K562 (cell line): Measurements from ENCODE around the gene ANKLE1.

Source experiments
- ATF2 ChIP-seq: sonication (generic); formaldehyde crosslinking; IDR thresholded peaks from 2 replicates; pipeline ENCODE4 v1.8.1; 2022; ENCODE audit warnings: missing genetic modification reagents
- BRCA1 ChIP-seq, 2 experiments: fragments of 450-650 bp in 1 of 2; sonication (generic) in 1 of 2; formaldehyde crosslinking in 1 of 2; IDR thresholded peaks; 2 replicates each; pipeline versions ENCODE4 v1.5.0 to v1.6.1; 2017 to 2020; ENCODE audit warnings: mild to moderate bottlenecking in 1 of 2, missing genetic modification reagents in 1 of 2
- FOSL1 ChIP-seq: fragments of 200-800 bp; sonication (Bioruptor generic); conservative IDR thresholded peaks from 2 replicates; pipeline ENCODE4 v1.6.1; 2016; ENCODE audit warnings: missing genetic modification characterization, missing compliant biosample characterization
- FOXM1 ChIP-seq, 2 experiments: fragments of 450-650 bp in 1 of 2; sonication (generic) in 1 of 2; formaldehyde crosslinking in 1 of 2; IDR thresholded peaks; 2 replicates each; pipeline versions ENCODE4 v1.6.1 to v1.9.0; 2017 to 2022; ENCODE audit warnings: low read depth in 2 of 2, mild to moderate bottlenecking in 2 of 2, missing genetic modification reagents in 1 of 2, moderate library complexity in 1 of 2
- HDGF ChIP-seq: fragments of 450-650 bp; IDR thresholded peaks from 2 replicates; pipeline ENCODE4 v1.6.1; 2016
- NFRKB ChIP-seq: fragments of 450-650 bp; IDR thresholded peaks from 2 replicates; pipeline ENCODE4 v1.6.1; 2016; ENCODE audit warnings: low read depth
- SREBF1 ChIP-seq: fragments of 150-350 bp; IDR thresholded peaks from 2 replicates; pipeline ENCODE4 v1.6.1; 2014; ENCODE audit warnings: antibody characterized with exemption, low read depth, low read length, borderline replicate concordance
- TCF7L2 ChIP-seq: fragments of 150-350 bp; IDR thresholded peaks from 2 replicates; pipeline ENCODE4 v1.6.1; 2016; ENCODE audit warnings: low read depth, mild to moderate bottlenecking, low read length, moderate library complexity
- ZBTB11 ChIP-seq, 3 experiments: fragments of 200-800 bp in 1 of 3; fragments of 250-450 bp in 1 of 3; fragments of 450-650 bp in 1 of 3; sonication (Bioruptor Pico) in 1 of 3; sonication (Bioruptor generic) in 1 of 3; formaldehyde crosslinking in 1 of 3; IDR thresholded peaks; 2 replicates each; pipeline versions ENCODE4 v1.6.1 to v1.8.0; 2016 to 2022; ENCODE audit warnings: mild to moderate bottlenecking in 2 of 3, missing genetic modification characterization in 2 of 3, missing compliant biosample characterization in 1 of 3, moderate library complexity in 1 of 3

- TF ChIP-seq HDGF = peak; percentile 71; the same call in 1 of the 2 replicates
- no peak; the same call in 1 of the 2 replicates for TF ChIP-seq FOSL1 (tag)
- TF ChIP-seq ATF2 = no peak
- peak; percentile 30; the same call in 1 of the 2 replicates for TF ChIP-seq FOXM1 (IDR thresholded peaks at IDR 0.05; ENCODE audit: low read depth)
- TF ChIP-seq FOXM1 (CRISPR knock-in tag; IDR thresholded peaks at IDR 0.05; ENCODE audit: low read depth) = peak; percentile 88; the same call in 1 of the 2 replicates
- TF ChIP-seq TCF7L2 = no peak
- 0 out of 2 replicates have a peak, but pooled peaks have one; percentile 37 for TF ChIP-seq NFRKB
- TF ChIP-seq ZBTB11 (CRISPR knock-in tag; IDR thresholded peaks at IDR 0.05) = peak in 1 of 3 experiments; percentile 62; a peak in 1 of 6 replicates
- TF ChIP-seq BRCA1 (IDR thresholded peaks at IDR 0.05) = no peak
- no peak for TF ChIP-seq BRCA1 (CRISPR knock-in tag; IDR thresholded peaks at IDR 0.05)
- no peak for TF ChIP-seq SREBF1
These were observed 10.8 kb downstream of the ANKLE1 start for GRCh38 chr19:17292301-17293074.
